ENCODE results near the gene EPS15. TPM values are rescaled to one million over a fixed set of nuclear protein-coding genes. Genes with fewer than 3 reads are reported as not detected.

EPS15 gene
- total RNA-seq, 4 donors from 2014 or later, result 43.8 to 74.0 (median 59.9) TPM

DNA sequence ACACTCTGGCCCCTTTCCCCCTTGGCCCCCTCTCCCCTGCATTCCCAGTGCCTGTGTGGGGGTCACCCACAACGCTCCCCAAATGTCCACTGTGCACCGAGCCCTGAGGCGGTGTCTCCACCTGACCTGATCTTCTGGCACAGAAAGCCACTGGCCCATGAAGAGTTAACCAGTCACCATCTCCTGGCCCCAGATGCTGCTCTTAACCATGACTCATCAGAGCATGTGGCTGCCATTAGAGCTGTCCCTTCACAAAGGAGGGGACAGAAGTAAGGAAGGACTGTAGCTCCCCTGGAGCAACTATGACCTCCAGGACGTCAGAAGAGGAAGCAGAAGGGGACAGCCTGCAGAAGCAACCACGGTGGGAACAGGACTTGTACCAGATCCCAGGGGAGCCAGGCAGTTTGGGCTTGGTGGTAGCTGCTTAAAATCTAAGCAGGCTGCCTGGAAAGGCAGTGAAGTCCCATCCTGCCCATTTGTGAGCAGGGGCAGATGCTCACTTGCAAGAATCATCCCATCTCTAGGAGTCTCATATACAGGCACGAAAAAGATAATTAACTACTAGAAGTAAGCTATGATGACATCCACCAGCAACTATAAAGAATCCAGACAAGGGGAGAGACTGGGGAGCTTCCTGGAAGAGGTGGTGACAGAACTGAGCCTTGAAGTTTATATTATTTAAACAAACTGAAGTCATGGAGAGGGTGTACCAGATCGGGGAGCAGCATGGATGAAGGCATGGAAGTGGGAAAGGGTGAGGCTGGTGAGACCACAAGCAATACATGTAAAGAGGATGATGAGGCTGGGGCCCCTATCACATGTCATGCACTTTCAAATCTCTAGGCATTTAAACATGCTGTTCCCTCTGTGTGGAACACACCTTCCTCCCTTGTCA, 187.6 kb downstream of the EPS15 start:
- H3K4me3 ChIP-seq, result peak overlapping the region in 3 of 4 donors; percentile 49 to 63 (median 50)
- H3K27ac ChIP-seq, result peak overlapping the region; percentile 71 to 84 (median 82)
- DNase-seq, result peak; percentile 52
- TF ChIP-seq, protein P1, sequence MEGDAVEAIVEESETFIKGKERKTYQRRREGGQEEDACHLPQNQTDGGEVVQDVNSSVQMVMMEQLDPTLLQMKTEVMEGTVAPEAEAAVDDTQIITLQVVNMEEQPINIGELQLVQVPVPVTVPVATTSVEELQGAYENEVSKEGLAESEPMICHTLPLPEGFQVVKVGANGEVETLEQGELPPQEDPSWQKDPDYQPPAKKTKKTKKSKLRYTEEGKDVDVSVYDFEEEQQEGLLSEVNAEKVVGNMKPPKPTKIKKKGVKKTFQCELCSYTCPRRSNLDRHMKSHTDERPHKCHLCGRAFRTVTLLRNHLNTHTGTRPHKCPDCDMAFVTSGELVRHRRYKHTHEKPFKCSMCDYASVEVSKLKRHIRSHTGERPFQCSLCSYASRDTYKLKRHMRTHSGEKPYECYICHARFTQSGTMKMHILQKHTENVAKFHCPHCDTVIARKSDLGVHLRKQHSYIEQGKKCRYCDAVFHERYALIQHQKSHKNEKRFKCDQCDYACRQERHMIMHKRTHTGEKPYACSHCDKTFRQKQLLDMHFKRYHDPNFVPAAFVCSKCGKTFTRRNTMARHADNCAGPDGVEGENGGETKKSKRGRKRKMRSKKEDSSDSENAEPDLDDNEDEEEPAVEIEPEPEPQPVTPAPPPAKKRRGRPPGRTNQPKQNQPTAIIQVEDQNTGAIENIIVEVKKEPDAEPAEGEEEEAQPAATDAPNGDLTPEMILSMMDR (IDR thresholded peaks at IDR 0.05), result no peak
- no peak for TF ChIP-seq EP300 (IDR thresholded peaks at IDR 0.05; ENCODE audit: low read depth)
- peak in 2 of 3 donors; percentile 27 to 49 for TF ChIP-seq POLR2AphosphoS5 (IDR thresholded peaks at IDR 0.05)
- TF ChIP-seq POLR2A (IDR thresholded peaks at IDR 0.05), result peak; percentile 18
- peaks cover 4% of the 10 kb centered on the region for H3K27me3 ChIP-seq
- no peaks in the 10 kb centered on the region for H3K9me3 ChIP-seq
- in situ Hi-C loops (cut with MboI; ENCODE audit: low pct_ligation_motif_present in 1 of 4, low pct_unique_long_range_greater_than_20kb in 1 of 4, low sequenced_read_pairs in 3 of 4), result no loop called here
- H3K36me3 ChIP-seq, result no peaks in the 10 kb centered on the region
- WGBS, 2 donors (ENCODE audit: low coverage in 1 of 2), result 43% methylated on average over 7 of the region's 7 CpGs; no CpG with 5 or more reads in 1 of the 2 donors
- peaks cover 7 to 24% (median 13%) of the 10 kb centered on the region in 4 donors for H3K4me1 ChIP-seq
- intact Hi-C loops (cut with DNase I; ENCODE audit: low total_unique reads), result no loop called here

DNA sequence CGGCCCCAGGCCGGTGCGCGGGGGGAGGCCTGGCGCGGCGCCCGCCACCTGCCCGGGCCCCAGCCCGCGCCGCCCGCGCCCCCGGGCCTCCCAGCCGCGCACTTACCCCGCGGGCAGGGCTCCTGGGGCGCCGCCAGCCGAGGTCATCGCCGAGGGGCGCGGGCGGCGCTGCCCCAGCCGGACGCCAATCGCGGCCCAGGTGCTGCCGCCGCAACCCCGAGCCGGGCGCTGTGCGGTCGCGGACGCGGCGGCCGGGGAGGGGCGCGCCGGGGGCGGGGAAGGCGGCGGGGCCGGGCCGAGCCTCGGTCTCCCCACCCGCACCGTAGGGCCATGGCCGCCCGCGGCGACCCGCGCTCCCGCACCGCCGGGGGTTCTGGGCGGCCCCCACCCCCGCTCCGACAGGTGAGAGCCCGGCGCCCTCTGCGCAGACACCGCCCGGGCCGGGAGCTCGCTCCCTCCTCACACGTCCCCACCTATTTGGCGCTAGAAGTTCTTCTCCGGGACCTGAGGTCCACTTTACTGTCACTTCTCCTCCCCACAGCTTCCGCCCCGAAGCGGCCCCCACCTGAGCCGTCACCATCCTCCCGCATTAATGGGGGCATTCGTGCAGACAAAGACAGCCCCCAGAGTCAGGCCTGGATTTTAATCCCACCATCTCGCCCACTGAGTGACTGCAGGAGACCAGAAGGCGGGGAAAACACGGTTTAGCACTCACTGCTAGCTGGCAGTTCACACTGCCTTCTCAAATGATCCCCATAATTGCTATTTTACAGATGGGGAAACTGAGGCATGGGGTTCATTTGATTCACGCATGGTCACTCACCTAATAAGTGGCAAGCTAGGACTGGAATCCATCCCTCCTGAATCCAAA, 188.5 kb downstream of the EPS15 start, which contains the start of gene TTC39A:
TTC39A (minus strand) TSS at position 232 of the 871 bp plus-strand sequence; CDS start at position 147, 85 bp downstream.
- Histone ChIP-seq H3K27me3 (peaks cover 4% of the 10 kb centered on the region), H3K9me3 (no peaks in the 10 kb centered on the region), H3K27ac (peak within 1 kb of the TSS; percentile 71 to 84 (median 82)), H3K4me1 (peaks cover under 1 to 17% (median 10%) of the 10 kb centered on the region in 4 donors), H3K36me3 (no peaks in the 10 kb centered on the region), H3K4me3 (peak within 1 kb of the TSS; percentile 43 to 63 (median 50))
- intact Hi-C loops (cut with DNase I; ENCODE audit: low total_unique reads) (no loop called here), in situ Hi-C loops (cut with MboI; ENCODE audit: low pct_ligation_motif_present in 1 of 4, low pct_unique_long_range_greater_than_20kb in 1 of 4, low sequenced_read_pairs in 3 of 4) (no loop called here)
- DNase-seq, result no peak
- TF ChIP-seq, protein P1 (IDR thresholded peaks at IDR 0.05), result no peak
- TF ChIP-seq EP300 (IDR thresholded peaks at IDR 0.05; ENCODE audit: low read depth) (no peak), POLR2AphosphoS5 (IDR thresholded peaks at IDR 0.05) (no peak), POLR2A (IDR thresholded peaks at IDR 0.05) (no peak)
- WGBS, 2 donors (ENCODE audit: low coverage in 1 of 2), result 0 to 11% methylated on average over 2 to 23 of the region's 87 CpGs

DNA sequence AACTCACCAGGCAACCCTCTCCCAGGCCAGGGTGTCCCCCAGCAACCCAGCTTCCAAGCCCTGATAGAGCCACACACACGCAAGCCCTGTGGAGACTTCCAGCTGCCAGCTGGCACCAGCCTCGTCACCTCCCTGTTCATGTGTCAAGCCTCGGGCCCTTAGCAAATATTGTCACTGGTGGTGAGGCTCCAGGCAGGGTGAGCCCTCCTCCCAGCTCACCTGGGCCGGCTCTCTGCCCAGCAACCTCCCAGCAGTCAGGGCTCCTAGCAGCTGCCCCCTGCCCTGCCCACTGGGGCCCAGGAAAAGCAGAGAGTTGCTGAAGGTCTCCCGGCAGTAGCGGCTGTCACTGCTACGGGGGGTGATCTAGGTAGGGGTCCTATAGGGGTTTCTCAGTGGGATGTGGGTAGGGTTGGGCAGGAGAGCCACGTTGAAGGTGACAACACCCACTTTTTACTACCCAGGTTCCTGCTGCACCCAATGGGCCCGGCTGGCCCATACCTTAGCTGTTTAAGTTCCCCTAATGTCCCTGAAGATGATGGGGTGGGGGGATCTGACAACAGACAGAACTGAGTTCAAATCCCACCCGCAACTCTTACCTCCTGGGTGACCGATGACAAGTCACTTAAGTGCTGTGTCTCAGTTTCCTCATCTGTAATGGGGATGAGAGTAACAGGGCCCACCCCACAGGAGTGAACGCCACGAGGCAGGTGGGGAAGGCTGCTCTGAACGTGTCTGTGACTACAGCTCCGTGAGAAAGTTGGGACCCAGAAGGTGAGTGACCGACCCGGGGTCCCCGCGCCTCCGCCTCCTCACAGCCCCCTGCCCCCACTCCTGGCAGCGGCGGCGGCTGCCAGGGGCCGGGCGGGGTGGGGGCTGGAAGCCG, 189.4 kb downstream of the EPS15 start:
- intact Hi-C loops (cut with DNase I; ENCODE audit: low total_unique reads) (no loop called here), in situ Hi-C loops (cut with MboI; ENCODE audit: low pct_ligation_motif_present in 1 of 4, low pct_unique_long_range_greater_than_20kb in 1 of 4, low sequenced_read_pairs in 3 of 4) (no loop called here)
- Histone ChIP-seq H3K36me3 (no peaks in the 10 kb centered on the region), H3K4me1 (peaks cover 0 to 16% (median 10%) of the 10 kb centered on the region in 4 donors), H3K27me3 (peaks cover 4% of the 10 kb centered on the region), H3K4me3 (peak overlapping the region in 3 of 4 donors; percentile 16 to 63 (median 50)), H3K9me3 (no peaks in the 10 kb centered on the region), H3K27ac (peak overlapping the region; percentile 57 to 81 (median 78))
- WGBS, 2 donors (ENCODE audit: low coverage in 1 of 2), result 29% methylated on average over 19 of the region's 26 CpGs; no CpG with 5 or more reads in 1 of the 2 donors
- peak; percentile 82 for DNase-seq
- no peak for TF ChIP-seq EP300 (IDR thresholded peaks at IDR 0.05; ENCODE audit: low read depth)
- TF ChIP-seq POLR2AphosphoS5 (IDR thresholded peaks at IDR 0.05), result peak; percentile 14 to 77 (median 71)
- TF ChIP-seq, protein P1 (IDR thresholded peaks at IDR 0.05), result no peak
- peak; percentile 83 for TF ChIP-seq POLR2A (IDR thresholded peaks at IDR 0.05)

Data from transverse colon (tissue), 4 donors.